IPS-18c (cell line): ENCODE measurements around the gene SRSF2.
"Not testable (repeated sequence)": the region's sequence is repeated elsewhere in the genome, so short reads cannot be mapped to it uniquely, and the experiment has no call there.

Experiments used
- H3K4me3 ChIP-seq: 2 replicates; pipeline ENCODE4 v1.7.0; 2013; ENCODE audit warnings: low read depth, mild to moderate bottlenecking, low read length, moderate library complexity; ENCODE audit not compliant: insufficient read depth
- H3K9me3 ChIP-seq: one replicate; pipeline ENCODE4 v1.6.1; 2013; ENCODE audit warnings: mild to moderate bottlenecking, low read length, moderate library complexity; ENCODE audit not compliant: control insufficient read depth, insufficient read depth

The SRSF2 gene

GRCh38 chr17:76737082-76737675, at the start of gene SRSF2:
Gene SRSF2 (minus strand): TSS chr17:76737331. CDS start chr17:76737160, 171 bp downstream.
- Histone ChIP-seq H3K4me3 (peak within 1 kb of the TSS; percentile 97), H3K9me3 (no peaks in the 10 kb centered on the region)

- no peak overlapping the region for H3K4me3 ChIP-seq
- no peaks in the 10 kb centered on the region for H3K9me3 ChIP-seq
Measured at GRCh38 chr17:76784926-76785325, 47.8 kb upstream of the SRSF2 start.

- H3K4me3 ChIP-seq: no peak overlapping the region
- H3K9me3 ChIP-seq: no peaks in the 10 kb centered on the region
Measured at GRCh38 chr17:76783146-76783545, 46.0 kb upstream of the SRSF2 start.

GRCh38 chr17:76781056-76781982, 44.2 kb upstream of the SRSF2 start:
- no peaks in the 10 kb centered on the region for H3K9me3 ChIP-seq
- no peak overlapping the region for H3K4me3 ChIP-seq

GRCh38 chr17:76775021-76775600, 38.0 kb upstream of the SRSF2 start:
- Histone ChIP-seq H3K4me3 (no peak overlapping the region), H3K9me3 (no peaks in the 10 kb centered on the region)

GRCh38 chr17:76772842-76773525, 35.9 kb upstream of the SRSF2 start:
- Histone ChIP-seq H3K4me3 (no peak overlapping the region), H3K9me3 (no peaks in the 10 kb centered on the region)

GRCh38 chr17:76758570-76758969, 21.4 kb upstream of the SRSF2 start:
- Histone ChIP-seq H3K4me3 (no peak overlapping the region), H3K9me3 (no peaks in the 10 kb centered on the region)

- Histone ChIP-seq H3K4me3 (no peak overlapping the region), H3K9me3 (no peaks in the 10 kb centered on the region)
Measured at GRCh38 chr17:76757256-76757655, 20.1 kb upstream of the SRSF2 start.

- no peak overlapping the region for H3K4me3 ChIP-seq
- H3K9me3 ChIP-seq: no peaks in the 10 kb centered on the region
Measured at GRCh38 chr17:76755285-76755684, 18.2 kb upstream of the SRSF2 start.

- Histone ChIP-seq H3K4me3 (no peak overlapping the region), H3K9me3 (no peaks in the 10 kb centered on the region)
Measured at GRCh38 chr17:76753061-76753961, 16.2 kb upstream of the SRSF2 start.

GRCh38 chr17:76752006-76752405, 14.9 kb upstream of the SRSF2 start:
- H3K4me3 ChIP-seq: no peak overlapping the region

GRCh38 chr17:76751416-76751993, 14.4 kb upstream of the SRSF2 start:
- Histone ChIP-seq H3K9me3 (no peaks in the 10 kb centered on the region), H3K4me3 (no peak overlapping the region)

More at GRCh38 chr17:76752006-76752405, 14.9 kb upstream of the SRSF2 start:
- H3K9me3 ChIP-seq: no peaks in the 10 kb centered on the region

GRCh38 chr17:76748657-76749056, 11.5 kb upstream of the SRSF2 start:
- Histone ChIP-seq H3K4me3 (no peak overlapping the region), H3K9me3 (no peaks in the 10 kb centered on the region)

- Histone ChIP-seq H3K9me3 (no peaks in the 10 kb centered on the region), H3K4me3 (no peak overlapping the region)
Measured at GRCh38 chr17:76747716-76748363, 10.7 kb upstream of the SRSF2 start.

- not testable (repeated sequence) for H3K4me3 ChIP-seq, H3K9me3 ChIP-seq
Measured at GRCh38 chr17:76745785-76746184, 8.7 kb upstream of the SRSF2 start.

GRCh38 chr17:76744747-76745146, 7.6 kb upstream of the SRSF2 start:
- Histone ChIP-seq H3K4me3 (no peak overlapping the region), H3K9me3 (no peaks in the 10 kb centered on the region)
